Neural cell (in vitro differentiated cells): ENCODE measurements around the gene GBP3. TPM values are rescaled to one million over a fixed set of nuclear protein-coding genes. Genes with fewer than 3 reads are reported as not detected.
"Not testable (repeated sequence)": the region's sequence is repeated elsewhere in the genome, so short reads cannot be mapped to it uniquely, and the experiment has no call there.

ENCODE experiments used
- H2AFZ ChIP-seq: fragments of 200-600, 300-800 bp; sonication (generic), shearing (Covaris generic); 2 replicates; pipeline ENCODE4 v1.6.0; 2014; ENCODE audit warnings: low read depth, mild to moderate bottlenecking, antibody characterized with exemption, low read length, moderate library complexity
- H3F3A ChIP-seq: fragments of 200-600 bp; shearing (Covaris generic); 2 replicates; pipeline ENCODE4 v1.6.1; 2016; ENCODE audit warnings: mild to moderate bottlenecking, moderate library complexity, mixed read lengths, antibody characterized with exemption, low read length; ENCODE audit not compliant: insufficient read depth, poor library complexity, severe bottlenecking
- H3K27ac ChIP-seq: fragments of 200-600, 300-800 bp; sonication (generic), shearing (Covaris generic); 2 replicates; pipeline ENCODE4 v1.5.1; 2014; ENCODE audit warnings: mild to moderate bottlenecking, low read length, moderate library complexity
- H3K27me3 ChIP-seq: fragments of 300-800, 200-600 bp; sonication (generic), shearing (Covaris generic); 2 replicates; pipeline ENCODE4 v1.6.0; 2014; ENCODE audit warnings: mild to moderate bottlenecking, low read depth, low read length, moderate library complexity; ENCODE audit not compliant: insufficient read depth
- H3K36me3 ChIP-seq: fragments of 300-800, 200-600 bp; sonication (generic), shearing (Covaris generic); 2 replicates; pipeline ENCODE4 v1.5.1; 2014; ENCODE audit warnings: mild to moderate bottlenecking, antibody characterized with exemption, low read length, moderate library complexity; ENCODE audit not compliant: insufficient read depth
- H3K4me2 ChIP-seq: fragments of 300-800, 200-600 bp; sonication (generic), shearing (Covaris generic); 2 replicates; pipeline ENCODE4 v1.6.0; 2014; ENCODE audit warnings: mild to moderate bottlenecking, low read length
- H3K4me3 ChIP-seq: fragments of 300-800, 200-600 bp; sonication (generic), shearing (Covaris generic); 2 replicates; pipeline ENCODE4 v1.5.1; 2014; ENCODE audit warnings: mild to moderate bottlenecking, low read length, moderate library complexity
- H3K79me2 ChIP-seq: fragments of 200-600 bp; shearing (Covaris generic); replicated peaks from 2 replicates; pipeline ENCODE4 v1.6.0; 2014; ENCODE audit warnings: mild to moderate bottlenecking, low read length, moderate library complexity; ENCODE audit not compliant: insufficient read depth
- H3K9ac ChIP-seq: fragments of 300-800, 200-600 bp; sonication (generic), shearing (Covaris generic); 2 replicates; pipeline ENCODE4 v1.6.1; 2016; ENCODE audit warnings: mild to moderate bottlenecking, low read length, mixed read lengths
- H3K9me2 ChIP-seq: fragments of 200-600 bp; shearing (Covaris generic); 2 replicates; pipeline ENCODE4 v1.6.1; 2016; ENCODE audit warnings: mild to moderate bottlenecking, low read length, mixed read lengths; ENCODE audit not compliant: insufficient read depth
- H3K9me3 ChIP-seq: fragments of 200-600, 300-800 bp; sonication (generic), shearing (Covaris generic); 2 replicates; pipeline ENCODE4 v1.6.1; 2016; ENCODE audit warnings: mild to moderate bottlenecking, mixed run types, low read length, moderate library complexity, mixed read lengths
- H4K20me1 ChIP-seq: fragments of 200-600 bp; shearing (Covaris generic); 2 replicates; pipeline ENCODE4 v1.6.1; 2016; ENCODE audit warnings: mild to moderate bottlenecking, mixed run types; ENCODE audit not compliant: insufficient read depth
- EP300 ChIP-seq: fragments of 450-650 bp; conservative IDR thresholded peaks from 2 replicates; pipeline ENCODE4 v1.6.1; 2014; ENCODE audit warnings: antibody characterized with exemption, mild to moderate bottlenecking, moderate library complexity; ENCODE audit not compliant: poor library complexity, severe bottlenecking
- EZH2 ChIP-seq: fragments of 200-600, 300-800 bp; shearing (Covaris generic), sonication (generic); IDR thresholded peaks from 2 replicates; pipeline ENCODE4 v1.6.1; 2014; ENCODE audit warnings: antibody characterized with exemption, low read length, borderline replicate concordance, mild to moderate bottlenecking; ENCODE audit not compliant: insufficient read depth, poor library complexity, severe bottlenecking
- MXI1 ChIP-seq: fragments of 450-650 bp; conservative IDR thresholded peaks from 2 replicates; pipeline ENCODE4 v1.6.1; 2014; ENCODE audit warnings: antibody characterized with exemption, mild to moderate bottlenecking; ENCODE audit not compliant: poor library complexity, severe bottlenecking
- POLR2AphosphoS5 ChIP-seq: IDR thresholded peaks from 2 replicates; pipeline ENCODE4 v1.6.1; 2012
- RAD21 ChIP-seq: fragments of 450-650 bp; conservative IDR thresholded peaks from 2 replicates; pipeline ENCODE4 v1.6.1; 2014; ENCODE audit warnings: antibody characterized with exemption, mild to moderate bottlenecking, moderate library complexity
- SMC3 ChIP-seq: fragments of 450-650 bp; conservative IDR thresholded peaks from 2 replicates; pipeline ENCODE4 v1.6.1; 2014; ENCODE audit warnings: antibody characterized with exemption, mild to moderate bottlenecking, moderate library complexity; ENCODE audit not compliant: poor library complexity
- TAF1 ChIP-seq: IDR thresholded peaks from 2 replicates; pipeline ENCODE4 v1.6.1; 2012; ENCODE audit warnings: low read depth
- polyA plus RNA-seq: library from polyadenylated mRNA; depleted of rRNA; stranded (reverse); fragments of >200 nt; gene quantifications from 2 replicates; pipeline ENCODE4 v1.2.3, GENCODE V29; 2014
- TF ChIP-seq, protein P1 (sequence below): IDR thresholded peaks from 2 replicates; pipeline ENCODE4 v1.6.1; 2012; ENCODE audit warnings: borderline replicate concordance
- TF ChIP-seq, protein P2 (sequence below): fragments of 450-650 bp; IDR thresholded peaks from 2 replicates; pipeline ENCODE4 v1.5.1; 2014; ENCODE audit warnings: antibody characterized with exemption, mild to moderate bottlenecking, moderate library complexity; ENCODE audit not compliant: poor library complexity, severe bottlenecking

GBP3 gene
- polyA plus RNA-seq, 1 donor from 2014 or later = not detected

DNA sequence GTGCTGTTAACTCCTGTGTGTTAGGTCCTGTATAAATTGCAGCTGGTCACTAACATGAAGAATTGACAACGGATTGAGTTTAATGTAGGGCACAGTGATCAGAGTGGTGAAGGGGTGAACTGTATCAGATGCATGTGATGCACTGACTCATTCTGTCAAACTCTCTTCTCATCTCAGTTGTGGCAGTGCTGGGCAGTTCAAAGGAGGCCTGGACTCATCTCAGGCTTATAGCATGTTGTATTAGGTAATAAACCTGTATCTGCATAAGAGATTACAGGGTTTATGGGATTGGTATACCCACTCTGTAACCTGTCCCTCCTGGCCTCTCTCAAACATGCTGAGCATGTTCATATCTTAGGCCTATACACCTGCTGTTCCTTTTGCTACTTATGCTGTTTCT, 12.4 kb upstream of the GBP3 start:
- Histone ChIP-seq H3F3A (no peaks in the 10 kb centered on the region), H3K4me2 (no peak overlapping the region), H2AFZ (no peak overlapping the region), H3K9ac (no peak overlapping the region), H3K9me3 (no peaks in the 10 kb centered on the region), H3K27ac (no peak overlapping the region), H3K79me2 (no peaks in the 10 kb centered on the region), H3K9me2 (no peaks in the 10 kb centered on the region), H3K36me3 (no peaks in the 10 kb centered on the region), H3K4me3 (no peak overlapping the region), H3K27me3 (no peaks in the 10 kb centered on the region), H4K20me1 (no peaks in the 10 kb centered on the region)
- TF ChIP-seq RAD21 = no peak
- no peak for TF ChIP-seq POLR2AphosphoS5
- TF ChIP-seq, protein P1, sequence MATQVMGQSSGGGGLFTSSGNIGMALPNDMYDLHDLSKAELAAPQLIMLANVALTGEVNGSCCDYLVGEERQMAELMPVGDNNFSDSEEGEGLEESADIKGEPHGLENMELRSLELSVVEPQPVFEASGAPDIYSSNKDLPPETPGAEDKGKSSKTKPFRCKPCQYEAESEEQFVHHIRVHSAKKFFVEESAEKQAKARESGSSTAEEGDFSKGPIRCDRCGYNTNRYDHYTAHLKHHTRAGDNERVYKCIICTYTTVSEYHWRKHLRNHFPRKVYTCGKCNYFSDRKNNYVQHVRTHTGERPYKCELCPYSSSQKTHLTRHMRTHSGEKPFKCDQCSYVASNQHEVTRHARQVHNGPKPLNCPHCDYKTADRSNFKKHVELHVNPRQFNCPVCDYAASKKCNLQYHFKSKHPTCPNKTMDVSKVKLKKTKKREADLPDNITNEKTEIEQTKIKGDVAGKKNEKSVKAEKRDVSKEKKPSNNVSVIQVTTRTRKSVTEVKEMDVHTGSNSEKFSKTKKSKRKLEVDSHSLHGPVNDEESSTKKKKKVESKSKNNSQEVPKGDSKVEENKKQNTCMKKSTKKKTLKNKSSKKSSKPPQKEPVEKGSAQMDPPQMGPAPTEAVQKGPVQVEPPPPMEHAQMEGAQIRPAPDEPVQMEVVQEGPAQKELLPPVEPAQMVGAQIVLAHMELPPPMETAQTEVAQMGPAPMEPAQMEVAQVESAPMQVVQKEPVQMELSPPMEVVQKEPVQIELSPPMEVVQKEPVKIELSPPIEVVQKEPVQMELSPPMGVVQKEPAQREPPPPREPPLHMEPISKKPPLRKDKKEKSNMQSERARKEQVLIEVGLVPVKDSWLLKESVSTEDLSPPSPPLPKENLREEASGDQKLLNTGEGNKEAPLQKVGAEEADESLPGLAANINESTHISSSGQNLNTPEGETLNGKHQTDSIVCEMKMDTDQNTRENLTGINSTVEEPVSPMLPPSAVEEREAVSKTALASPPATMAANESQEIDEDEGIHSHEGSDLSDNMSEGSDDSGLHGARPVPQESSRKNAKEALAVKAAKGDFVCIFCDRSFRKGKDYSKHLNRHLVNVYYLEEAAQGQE = no peak
- no peak for TF ChIP-seq EZH2
- no peak for TF ChIP-seq TAF1

DNA sequence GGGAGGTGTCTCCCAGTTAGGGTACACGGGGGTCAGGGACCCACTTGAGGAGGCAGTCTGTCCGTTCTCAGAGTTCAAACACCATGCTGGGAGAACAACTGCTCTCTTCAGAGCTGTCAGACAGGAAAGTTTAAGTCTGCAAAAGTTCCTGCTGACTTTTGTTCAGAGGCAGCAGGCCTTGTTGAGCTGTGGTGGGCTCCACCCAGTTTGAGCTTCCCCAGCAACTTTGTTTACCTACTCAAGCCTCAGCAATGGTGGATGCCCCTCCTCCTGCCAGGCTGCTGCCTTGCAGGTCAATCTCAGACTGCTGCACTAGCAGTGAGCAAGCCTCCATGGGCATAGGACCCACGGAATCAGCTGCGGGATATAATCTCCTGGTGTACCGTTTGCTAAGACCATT, 11.3 kb upstream of the GBP3 start:
- H3K36me3 ChIP-seq, H3K9ac ChIP-seq, H3K4me3 ChIP-seq, H3K4me2 ChIP-seq, H3F3A ChIP-seq, H3K27ac ChIP-seq, H3K9me3 ChIP-seq, H3K27me3 ChIP-seq, H2AFZ ChIP-seq, H3K79me2 ChIP-seq, H3K9me2 ChIP-seq, H4K20me1 ChIP-seq: not testable (repeated sequence)

DNA sequence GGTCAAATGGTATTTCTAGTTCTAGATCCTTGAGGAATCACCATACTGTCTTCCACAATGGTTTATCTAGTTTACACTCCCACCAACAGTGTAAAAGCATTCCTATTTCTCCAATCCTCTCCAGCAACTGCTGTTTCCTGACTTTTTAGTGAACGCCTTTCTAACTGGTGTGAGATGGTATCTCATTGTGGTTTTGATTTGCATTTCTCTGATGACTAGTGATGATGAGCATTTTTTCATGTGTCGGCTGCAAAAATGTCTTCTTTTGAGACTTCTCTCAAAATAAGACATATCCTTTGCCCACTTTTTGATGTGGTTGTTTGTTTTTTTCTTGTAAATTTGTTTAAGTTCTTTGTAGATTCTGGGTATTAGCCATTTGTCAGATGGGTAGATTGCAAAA, 6.4 kb upstream of the GBP3 start:
- H3K36me3 ChIP-seq, H3K9ac ChIP-seq, H4K20me1 ChIP-seq, H3K9me3 ChIP-seq, H3K79me2 ChIP-seq, H3K4me2 ChIP-seq, H3K9me2 ChIP-seq, H3K4me3 ChIP-seq, H2AFZ ChIP-seq, H3K27ac ChIP-seq, H3F3A ChIP-seq, H3K27me3 ChIP-seq: not testable (repeated sequence)

DNA sequence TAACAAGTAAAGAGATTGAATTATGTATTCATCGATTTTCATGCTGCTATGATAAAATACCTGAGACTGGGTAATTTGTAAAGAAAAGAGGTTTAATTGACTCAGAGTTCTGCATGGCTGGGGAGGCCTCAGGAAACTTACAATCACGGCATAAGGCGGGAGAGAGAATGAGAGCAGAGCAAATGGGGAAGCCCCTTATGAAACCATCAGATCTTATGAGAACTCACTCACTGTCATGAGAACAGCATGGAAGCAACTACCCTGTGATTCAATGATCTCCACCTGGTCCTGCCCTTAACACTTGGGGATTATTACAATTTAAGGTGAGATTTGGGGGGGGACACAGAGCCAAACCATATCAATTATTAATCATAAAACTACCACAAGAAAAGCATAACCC, 3.3 kb upstream of the GBP3 start:
- no peaks in the 10 kb centered on the region for H4K20me1 ChIP-seq
- no peaks in the 10 kb centered on the region for H3K79me2 ChIP-seq
- H3K9me3 ChIP-seq = no peaks in the 10 kb centered on the region
- H3K27ac ChIP-seq = no peak overlapping the region
- no peak overlapping the region for H3K4me2 ChIP-seq
- TF ChIP-seq, protein P1 = no peak
- TF ChIP-seq MXI1 = no peak
- TF ChIP-seq TAF1 = no peak
- TF ChIP-seq EZH2 = no peak
- TF ChIP-seq EP300 = no peak
- TF ChIP-seq, protein P2, sequence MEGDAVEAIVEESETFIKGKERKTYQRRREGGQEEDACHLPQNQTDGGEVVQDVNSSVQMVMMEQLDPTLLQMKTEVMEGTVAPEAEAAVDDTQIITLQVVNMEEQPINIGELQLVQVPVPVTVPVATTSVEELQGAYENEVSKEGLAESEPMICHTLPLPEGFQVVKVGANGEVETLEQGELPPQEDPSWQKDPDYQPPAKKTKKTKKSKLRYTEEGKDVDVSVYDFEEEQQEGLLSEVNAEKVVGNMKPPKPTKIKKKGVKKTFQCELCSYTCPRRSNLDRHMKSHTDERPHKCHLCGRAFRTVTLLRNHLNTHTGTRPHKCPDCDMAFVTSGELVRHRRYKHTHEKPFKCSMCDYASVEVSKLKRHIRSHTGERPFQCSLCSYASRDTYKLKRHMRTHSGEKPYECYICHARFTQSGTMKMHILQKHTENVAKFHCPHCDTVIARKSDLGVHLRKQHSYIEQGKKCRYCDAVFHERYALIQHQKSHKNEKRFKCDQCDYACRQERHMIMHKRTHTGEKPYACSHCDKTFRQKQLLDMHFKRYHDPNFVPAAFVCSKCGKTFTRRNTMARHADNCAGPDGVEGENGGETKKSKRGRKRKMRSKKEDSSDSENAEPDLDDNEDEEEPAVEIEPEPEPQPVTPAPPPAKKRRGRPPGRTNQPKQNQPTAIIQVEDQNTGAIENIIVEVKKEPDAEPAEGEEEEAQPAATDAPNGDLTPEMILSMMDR = no peak
- no peak for TF ChIP-seq POLR2AphosphoS5
- no peak for TF ChIP-seq SMC3
- TF ChIP-seq RAD21 = no peak
- H3K9ac ChIP-seq = no peak overlapping the region
- H2AFZ ChIP-seq = no peak overlapping the region
- H3K9me2 ChIP-seq = no peaks in the 10 kb centered on the region
- no peak overlapping the region for H3K4me3 ChIP-seq
- H3K27me3 ChIP-seq = no peaks in the 10 kb centered on the region
- H3K36me3 ChIP-seq = no peaks in the 10 kb centered on the region
- H3F3A ChIP-seq = no peaks in the 10 kb centered on the region
